SK-N-SH treated with all-trans-retinoic acid at 6 μM for 48 hours (cell line): ENCODE results near the gene TANGO6.

Experiments used
- ARNTL ChIP-seq: fragments of 450-650 bp; formaldehyde crosslinking; IDR thresholded peaks from 2 replicates; pipeline ENCODE4 v1.5.0; 2020; ENCODE audit warnings: low read depth, mild to moderate bottlenecking, moderate library complexity, borderline replicate concordance
- CSDC2 ChIP-seq: fragments of 250-450 bp; sonication (Bioruptor Pico); IDR thresholded peaks from 2 replicates; pipeline ENCODE4 v1.5.0; 2020; ENCODE audit warnings: mild to moderate bottlenecking, moderate library complexity
- RARB ChIP-seq: fragments of 250-450 bp; sonication (Bioruptor Pico); IDR thresholded peaks from 2 replicates; pipeline ENCODE4 v1.8.0; 2021; ENCODE audit warnings: mild to moderate bottlenecking, moderate library complexity
- ZFP30 ChIP-seq: fragments of 450-650 bp; formaldehyde crosslinking; IDR thresholded peaks from 2 replicates; pipeline ENCODE4 v1.5.0; 2022; ENCODE audit warnings: mild to moderate bottlenecking, moderate library complexity
- TF ChIP-seq, protein P1 (sequence below): fragments of 250-450 bp; sonication (Bioruptor Pico); IDR thresholded peaks from 2 replicates; pipeline ENCODE4 v1.8.0; 2020; ENCODE audit warnings: mild to moderate bottlenecking, moderate library complexity, borderline replicate concordance
- TF ChIP-seq, protein P2 (sequence below): fragments of 250-450 bp; sonication (Bioruptor Pico); IDR thresholded peaks from 2 replicates; pipeline ENCODE4 v1.5.1; 2020; ENCODE audit warnings: low read depth, mild to moderate bottlenecking, moderate library complexity

GRCh38 chr16:69131167-69131838, 288.0 kb downstream of the TANGO6 start:
- TF ChIP-seq CSDC2 (CRISPR knock-in tag) (no peak), ARNTL (CRISPR knock-in tag) (no peak), ZFP30 (CRISPR knock-in tag) (no peak), RARB (CRISPR knock-in tag) (no peak)
- TF ChIP-seq, protein P1, sequence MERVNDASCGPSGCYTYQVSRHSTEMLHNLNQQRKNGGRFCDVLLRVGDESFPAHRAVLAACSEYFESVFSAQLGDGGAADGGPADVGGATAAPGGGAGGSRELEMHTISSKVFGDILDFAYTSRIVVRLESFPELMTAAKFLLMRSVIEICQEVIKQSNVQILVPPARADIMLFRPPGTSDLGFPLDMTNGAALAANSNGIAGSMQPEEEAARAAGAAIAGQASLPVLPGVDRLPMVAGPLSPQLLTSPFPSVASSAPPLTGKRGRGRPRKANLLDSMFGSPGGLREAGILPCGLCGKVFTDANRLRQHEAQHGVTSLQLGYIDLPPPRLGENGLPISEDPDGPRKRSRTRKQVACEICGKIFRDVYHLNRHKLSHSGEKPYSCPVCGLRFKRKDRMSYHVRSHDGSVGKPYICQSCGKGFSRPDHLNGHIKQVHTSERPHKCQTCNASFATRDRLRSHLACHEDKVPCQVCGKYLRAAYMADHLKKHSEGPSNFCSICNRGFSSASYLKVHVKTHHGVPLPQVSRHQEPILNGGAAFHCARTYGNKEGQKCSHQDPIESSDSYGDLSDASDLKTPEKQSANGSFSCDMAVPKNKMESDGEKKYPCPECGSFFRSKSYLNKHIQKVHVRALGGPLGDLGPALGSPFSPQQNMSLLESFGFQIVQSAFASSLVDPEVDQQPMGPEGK (CRISPR knock-in tag) = no peak
- TF ChIP-seq, protein P2, sequence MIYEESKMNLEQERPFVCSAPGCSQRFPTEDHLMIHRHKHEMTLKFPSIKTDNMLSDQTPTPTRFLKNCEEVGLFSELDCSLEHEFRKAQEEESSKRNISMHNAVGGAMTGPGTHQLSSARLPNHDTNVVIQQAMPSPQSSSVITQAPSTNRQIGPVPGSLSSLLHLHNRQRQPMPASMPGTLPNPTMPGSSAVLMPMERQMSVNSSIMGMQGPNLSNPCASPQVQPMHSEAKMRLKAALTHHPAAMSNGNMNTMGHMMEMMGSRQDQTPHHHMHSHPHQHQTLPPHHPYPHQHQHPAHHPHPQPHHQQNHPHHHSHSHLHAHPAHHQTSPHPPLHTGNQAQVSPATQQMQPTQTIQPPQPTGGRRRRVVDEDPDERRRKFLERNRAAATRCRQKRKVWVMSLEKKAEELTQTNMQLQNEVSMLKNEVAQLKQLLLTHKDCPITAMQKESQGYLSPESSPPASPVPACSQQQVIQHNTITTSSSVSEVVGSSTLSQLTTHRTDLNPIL (CRISPR knock-in tag) = no peak
